Heart right ventricle (tissue), 16 donors: ENCODE results near the gene PEX11G. TPM values are rescaled to one million over a fixed set of nuclear protein-coding genes. Genes with fewer than 3 reads are reported as not detected.
"Not testable (repeated sequence)": the region's sequence is repeated elsewhere in the genome, so short reads cannot be mapped to it uniquely, and the experiment has no call there.

Source experiments
- ATAC-seq, 8 donors: fragments of 200-7000 bp; cut with Tn5 transposase; one replicate each; pipeline ENCODE4 v1.9.1; 2020; ENCODE audit warnings: mild to moderate bottlenecking in 8 of 8, moderate library complexity in 8 of 8, moderate number of reproducible peaks in 1 of 8
- DNase-seq, 2 donors: peaks; one replicate each; pipeline ENCODE4 v3.0.0-alpha.2; 2020
- H3K27ac ChIP-seq, 10 donors: fragments of 200-600 bp; sonication (generic) in 2 of 10; one replicate each; pipeline versions ENCODE4 v1.5.0 to v1.8.0; 2020 to 2022; ENCODE audit warnings: mild to moderate bottlenecking in 3 of 10
- H3K27me3 ChIP-seq, 7 donors: fragments of 200-600 bp; one replicate each; pipeline ENCODE4 v1.8.0; 2021 to 2022; ENCODE audit warnings: mild to moderate bottlenecking in 2 of 7
- H3K36me3 ChIP-seq, 9 donors: fragments of 200-600 bp; sonication (generic) in 1 of 9; one replicate each; pipeline versions ENCODE4 v1.5.0 to v1.8.0; 2020 to 2022; ENCODE audit warnings: mild to moderate bottlenecking in 2 of 9
- H3K4me1 ChIP-seq, 9 donors: fragments of 200-600 bp; sonication (generic) in 1 of 9; one replicate each; pipeline versions ENCODE4 v1.5.0 to v1.8.0; 2020 to 2022; ENCODE audit warnings: mild to moderate bottlenecking in 4 of 9
- H3K4me3 ChIP-seq, 10 donors: fragments of 200-600 bp; sonication (generic) in 2 of 10; one replicate each; pipeline versions ENCODE4 v1.5.0 to v1.8.0; 2020 to 2022; ENCODE audit warnings: mild to moderate bottlenecking in 7 of 10, moderate library complexity in 2 of 10
- H3K9me3 ChIP-seq, 11 donors: fragments of 200-600 bp in 10 of 11; sonication (generic) in 2 of 11; one replicate each; pipeline versions ENCODE4 v1.5.0 to v1.8.0; 2013 to 2022; ENCODE audit warnings: mild to moderate bottlenecking in 2 of 11, control low read depth in 1 of 11, moderate library complexity in 1 of 11
- WGBS, 2 donors: extraction: QIAGEN DNeasy Blood & Tissue Kit; methylation state at CpG; one replicate each; pipeline ENCODE4 v1.1.7; 2013; ENCODE audit warnings: inconsistent platforms in 1 of 2; 5-methylcytosine and 5-hydroxymethylcytosine counted together
- intact Hi-C, 10 donors: fragments of 100-400 bp; cut with DNase I; formaldehyde crosslinking; loops; one replicate each; pipeline versions ENCODE4 v1.11.1 to v1.14.2; 2022
- polyA plus RNA-seq, 2 donors: library from polyadenylated mRNA; stranded (reverse); fragments of 200-250 nt; gene quantifications; one replicate each; pipeline ENCODE4 v1.2.3, GENCODE V29; 2013
- total RNA-seq, 10 donors: library from RNA; stranded (reverse); fragmentation: NEBNext Ultra II Directional in 3 of 10; extraction: Animal tissue kit (Norgen Biotek cat#: 25700) in 3 of 10; gene quantifications; one replicate each; pipeline versions ENCODE4 v1.2.1 to v1.2.4, GENCODE V29; 2021 to 2023
- TF ChIP-seq, protein P1 (sequence below), 9 donors: fragments of 200-600 bp; sonication (generic) in 2 of 9; IDR thresholded peaks; one replicate each; pipeline versions ENCODE4 v1.5.0 to v1.8.0; 2021 to 2022; ENCODE audit warnings: antibody characterized with exemption in 9 of 9, mild to moderate bottlenecking in 5 of 9, moderate library complexity in 1 of 9
- donor health status: Arrhythmogenic right ventricular cardiomyopathy.
- donor health status: ischemic (EF 13 %, LVEDD 7.1; RV severe dilation, severe dysfunction).
- donor health status: healthy with polysubstance abuse.
- donor health status: DM: no; HTN: yes; CAD: no.
- donor health status: DM: no; HTN: no; CAD: no.
- donor health status: ischemic (EF 25% LVEDD 6.9; RV normal size, moderate dysfunction).
- donor health status: ischemic (EF 25% LVEDD 5.7; RV mildly dilated, moderate dysfunction).
- donor health status: healthy.
- donor health status: DM: yes; HTN: yes; CAD: no.
- donor health status: Ischemic cardiomyopathy.
- donor health status: ischemic (EF 35%, LVEDD 5.7; RV mildly dilated, moderate dysfunction).
- donor health status: nonischemic (EF 11% LVEDD 7.7; RV severe dilation, severe dysfunction).
- donor health status: DM: yes; HTN: yes; CAD: no.
- donor health status: PGD.
- donor health status: ischemic (EF 29% LVEDD 5.4; RV normal size, mild dysfunction).
- donor health status: nonischemic (EF 23%, LVEDD 6.1; RV moderate dilation, normal function).

The PEX11G gene
- total and polyA plus RNA-seq, 12 donors = 0.95 to 3.9 (median 1.9) TPM

- Histone ChIP-seq H3K36me3 (peaks cover 0 to 32% (median 0%) of the 10 kb centered on the region in 9 donors), H3K4me1 (no peaks in the 10 kb centered on the region), H3K4me3 (no peak overlapping the region), H3K27me3 (no peaks in the 10 kb centered on the region), H3K9me3 (no peaks in the 10 kb centered on the region), H3K27ac (no peak overlapping the region)
- WGBS, 2 donors = 91 to 97% methylated on average over 3 of the region's 3 CpGs
- TF ChIP-seq, protein P1, sequence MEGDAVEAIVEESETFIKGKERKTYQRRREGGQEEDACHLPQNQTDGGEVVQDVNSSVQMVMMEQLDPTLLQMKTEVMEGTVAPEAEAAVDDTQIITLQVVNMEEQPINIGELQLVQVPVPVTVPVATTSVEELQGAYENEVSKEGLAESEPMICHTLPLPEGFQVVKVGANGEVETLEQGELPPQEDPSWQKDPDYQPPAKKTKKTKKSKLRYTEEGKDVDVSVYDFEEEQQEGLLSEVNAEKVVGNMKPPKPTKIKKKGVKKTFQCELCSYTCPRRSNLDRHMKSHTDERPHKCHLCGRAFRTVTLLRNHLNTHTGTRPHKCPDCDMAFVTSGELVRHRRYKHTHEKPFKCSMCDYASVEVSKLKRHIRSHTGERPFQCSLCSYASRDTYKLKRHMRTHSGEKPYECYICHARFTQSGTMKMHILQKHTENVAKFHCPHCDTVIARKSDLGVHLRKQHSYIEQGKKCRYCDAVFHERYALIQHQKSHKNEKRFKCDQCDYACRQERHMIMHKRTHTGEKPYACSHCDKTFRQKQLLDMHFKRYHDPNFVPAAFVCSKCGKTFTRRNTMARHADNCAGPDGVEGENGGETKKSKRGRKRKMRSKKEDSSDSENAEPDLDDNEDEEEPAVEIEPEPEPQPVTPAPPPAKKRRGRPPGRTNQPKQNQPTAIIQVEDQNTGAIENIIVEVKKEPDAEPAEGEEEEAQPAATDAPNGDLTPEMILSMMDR (IDR thresholded peaks at IDR 0.05) = no peak
- intact Hi-C loops = no loop called here
- DNase-seq (no peak), ATAC-seq (no peak)
Observed at GRCh38 chr19:7435586-7435985, 53.2 kb downstream of the PEX11G start.

DNA sequence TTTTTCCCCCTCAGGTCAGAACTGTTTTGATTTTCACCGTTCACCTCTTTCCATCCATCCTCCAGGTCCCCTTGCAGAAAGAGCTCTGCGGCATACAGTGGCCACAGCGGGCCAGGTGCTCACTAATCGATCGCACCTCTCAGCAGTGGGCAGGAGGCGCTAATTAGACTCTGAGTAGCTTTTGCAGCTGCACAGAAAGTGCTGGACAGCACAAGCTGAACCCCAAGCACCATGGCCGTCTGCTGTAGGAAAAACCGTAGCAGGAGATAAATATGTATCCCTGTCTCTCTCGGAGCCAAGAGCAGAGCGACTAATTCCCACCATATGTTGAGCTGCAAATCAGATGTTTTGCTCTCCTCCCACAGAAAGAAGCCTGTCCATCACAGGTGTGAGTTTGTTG lies 54.4 kb downstream of the PEX11G start:
- Histone ChIP-seq H3K27me3 (no peaks in the 10 kb centered on the region), H3K4me3 (no peak overlapping the region), H3K36me3 (peaks cover 0 to 30% (median 0%) of the 10 kb centered on the region in 9 donors), H3K27ac (no peak overlapping the region), H3K4me1 (no peaks in the 10 kb centered on the region), H3K9me3 (no peaks in the 10 kb centered on the region)
- no peak for DNase-seq
- WGBS, 2 donors = 91 to 93% methylated on average over 10 of the region's 10 CpGs
- intact Hi-C loops = loop anchor here in 1 of 10 donors (5.0 kb wide), 1 partner anchor 248 kb away; the partner anchor contains the start of gene TRAPPC5
- ATAC-seq = no peak
- TF ChIP-seq, protein P1 (IDR thresholded peaks at IDR 0.05) = no peak

- DNase-seq, H3K4me3 ChIP-seq, H3K27me3 ChIP-seq, H3K27ac ChIP-seq, ATAC-seq, H3K9me3 ChIP-seq, H3K4me1 ChIP-seq: not testable (repeated sequence)
- intact Hi-C loops = loop anchor here in 1 of 10 donors (5.0 kb wide), 1 partner anchor 249 kb away; the partner anchor contains the start of gene TRAPPC5
- 88 to 93% methylated on average over 7 of the region's 7 CpGs for WGBS, 2 donors
- peaks cover 0 to 27% (median 0%) of the 10 kb centered on the region in 9 donors for H3K36me3 ChIP-seq
Observed at GRCh38 chr19:7433456-7433855, 55.4 kb downstream of the PEX11G start.

- ATAC-seq = no peak
- Histone ChIP-seq H3K27ac (no peak overlapping the region), H3K4me1 (peaks cover 0 to 3% (median 0%) of the 10 kb centered on the region in 9 donors), H3K36me3 (peaks cover 0 to 30% (median 0%) of the 10 kb centered on the region in 9 donors), H3K27me3 (no peaks in the 10 kb centered on the region), H3K4me3 (no peak overlapping the region), H3K9me3 (no peaks in the 10 kb centered on the region)
- intact Hi-C loops = loop anchor here in 1 of 10 donors (5.0 kb wide), 1 partner anchor 253 kb away; the partner anchor contains the start of gene TRAPPC5
- 81 to 89% methylated on average over 8 of the region's 8 CpGs for WGBS, 2 donors
- DNase-seq = no peak
- TF ChIP-seq, protein P1 (IDR thresholded peaks at IDR 0.05) = no peak
Observed at GRCh38 chr19:7429638-7430282, 59.1 kb downstream of the PEX11G start.

DNA sequence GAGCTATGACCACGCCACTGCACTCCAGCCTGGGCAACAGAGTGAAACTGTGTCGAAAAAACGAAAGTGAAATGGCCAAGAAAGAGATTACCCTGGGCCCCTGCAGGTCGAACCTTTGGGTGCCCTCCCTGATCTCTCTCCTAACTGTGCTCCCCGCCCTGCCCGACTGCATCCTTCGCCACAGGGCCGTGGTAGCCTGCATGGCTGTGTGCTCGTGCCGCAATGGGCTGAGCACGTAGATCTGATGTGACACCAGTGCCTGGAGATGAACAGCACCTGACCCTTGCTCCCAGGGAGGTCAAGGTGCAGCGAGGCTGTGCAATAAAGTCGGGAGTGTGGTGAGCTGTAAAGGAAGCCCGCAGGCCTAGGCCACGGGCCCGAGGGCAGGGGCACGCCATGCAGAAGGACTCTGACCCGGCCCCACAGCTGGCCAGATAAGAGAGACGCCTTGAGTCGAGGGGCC lies 60.2 kb downstream of the PEX11G start:
- 95 to 96% methylated on average over 20 of the region's 20 CpGs for WGBS, 2 donors
- peaks cover 0 to 3% (median 0%) of the 10 kb centered on the region in 9 donors for H3K4me1 ChIP-seq
- H3K9me3 ChIP-seq = no peaks in the 10 kb centered on the region
- H3K27ac ChIP-seq = no peak overlapping the region
- H3K36me3 ChIP-seq = peaks cover 0 to 41% (median 0%) of the 10 kb centered on the region in 9 donors
- intact Hi-C loops = no loop called here
- ATAC-seq (no peak), DNase-seq (no peak)
- H3K27me3 ChIP-seq = no peaks in the 10 kb centered on the region
- H3K4me3 ChIP-seq = no peak overlapping the region
- TF ChIP-seq, protein P1 (IDR thresholded peaks at IDR 0.05) = no peak
